Endodermal cell (in vitro differentiated cells): ENCODE data around the gene MAP1LC3B2. TPM values are rescaled to one million over a fixed set of nuclear protein-coding genes. Genes with fewer than 3 reads are reported as not detected.

Source experiments
- DNase-seq: peaks from one replicate; pipeline ENCODE4 v3.0.0-alpha.2; 2017
- H3K27ac ChIP-seq: 2 replicates; pipeline ENCODE4 v1.5.1; 2013; ENCODE audit warnings: mild to moderate bottlenecking, low read depth, low read length, moderate library complexity
- H3K27me3 ChIP-seq: 2 replicates; pipeline ENCODE4 v1.6.1; 2013; ENCODE audit warnings: mild to moderate bottlenecking, low read length, moderate library complexity; ENCODE audit not compliant: insufficient read depth, control insufficient read depth, poor library complexity, severe bottlenecking
- H3K36me3 ChIP-seq: 2 replicates; pipeline ENCODE4 v1.7.0; 2013; ENCODE audit warnings: mild to moderate bottlenecking, low read length, moderate library complexity; ENCODE audit not compliant: control insufficient read depth, insufficient read depth
- H3K4me1 ChIP-seq: one replicate; pipeline ENCODE4 v1.7.0; 2013; ENCODE audit warnings: low read length; ENCODE audit not compliant: control insufficient read depth, insufficient read depth
- H3K4me3 ChIP-seq: 2 replicates; pipeline ENCODE4 v1.5.1; 2013; ENCODE audit warnings: mild to moderate bottlenecking, low read length, moderate library complexity
- H3K9ac ChIP-seq: 2 replicates; pipeline ENCODE4 v1.6.1; 2013; ENCODE audit warnings: mild to moderate bottlenecking, low read length, moderate library complexity; ENCODE audit not compliant: poor library complexity, severe bottlenecking; ENCODE audit errors: extremely low read depth
- H3K9me3 ChIP-seq: 2 replicates; pipeline ENCODE4 v1.6.1; 2013; ENCODE audit warnings: mild to moderate bottlenecking, low read length, moderate library complexity; ENCODE audit not compliant: control insufficient read depth
- H3K27ac Mint-ChIP-seq: 2 replicates; pipeline ENCODE4 v1.8.0; 2020; ENCODE audit warnings: mixed read lengths
- H3K27me3 Mint-ChIP-seq: 2 replicates; pipeline ENCODE4 v1.8.0; 2021; ENCODE audit warnings: mild to moderate bottlenecking, mixed read lengths; ENCODE audit not compliant: insufficient read depth
- H3K36me3 Mint-ChIP-seq: 2 replicates; pipeline ENCODE4 v1.8.0; 2020; ENCODE audit warnings: low read depth, mixed read lengths
- H3K4me1 Mint-ChIP-seq: 2 replicates; pipeline ENCODE4 v1.8.0; 2020; ENCODE audit warnings: mixed read lengths
- H3K4me3 Mint-ChIP-seq: 2 replicates; pipeline ENCODE4 v1.8.0; 2020; ENCODE audit warnings: mild to moderate bottlenecking, moderate library complexity, mixed read lengths
- H3K9me3 Mint-ChIP-seq: 2 replicates; pipeline ENCODE4 v1.8.0; 2020; ENCODE audit warnings: mild to moderate bottlenecking, mixed read lengths
- CTCF ChIP-seq: fragments of 200-600 bp; sonication (generic); conservative IDR thresholded peaks from 2 replicates; pipeline ENCODE4 v1.5.0; 2021; ENCODE audit warnings: antibody characterized with exemption, mild to moderate bottlenecking
- WGBS, 2 experiments: methylation state at CpG; one replicate each; pipeline versions ENCODE4 v1.1.5 to v1.1.7; 2013; ENCODE audit warnings: missing lambda C conversion rate in 2 of 2, mixed read lengths in 1 of 2; ENCODE audit not compliant: insufficient coverage in 1 of 2, insufficient read length in 1 of 2; 5-methylcytosine and 5-hydroxymethylcytosine counted together
- total RNA-seq, 2 donors: library from RNA; stranded (reverse); fragmentation: NEBNext Ultra II Directional in 1 of 2; extraction: Animal tissue kit (Norgen Biotek cat#: 25700) in 1 of 2; gene quantifications; 2 replicates in 1 of 2; 3 replicates in 1 of 2; pipeline ENCODE4 v1.2.1, GENCODE V29; 2021

Gene MAP1LC3B2
- total RNA-seq, 2 donors from 2014 or later = 0.80 to 1.4 TPM

DNA sequence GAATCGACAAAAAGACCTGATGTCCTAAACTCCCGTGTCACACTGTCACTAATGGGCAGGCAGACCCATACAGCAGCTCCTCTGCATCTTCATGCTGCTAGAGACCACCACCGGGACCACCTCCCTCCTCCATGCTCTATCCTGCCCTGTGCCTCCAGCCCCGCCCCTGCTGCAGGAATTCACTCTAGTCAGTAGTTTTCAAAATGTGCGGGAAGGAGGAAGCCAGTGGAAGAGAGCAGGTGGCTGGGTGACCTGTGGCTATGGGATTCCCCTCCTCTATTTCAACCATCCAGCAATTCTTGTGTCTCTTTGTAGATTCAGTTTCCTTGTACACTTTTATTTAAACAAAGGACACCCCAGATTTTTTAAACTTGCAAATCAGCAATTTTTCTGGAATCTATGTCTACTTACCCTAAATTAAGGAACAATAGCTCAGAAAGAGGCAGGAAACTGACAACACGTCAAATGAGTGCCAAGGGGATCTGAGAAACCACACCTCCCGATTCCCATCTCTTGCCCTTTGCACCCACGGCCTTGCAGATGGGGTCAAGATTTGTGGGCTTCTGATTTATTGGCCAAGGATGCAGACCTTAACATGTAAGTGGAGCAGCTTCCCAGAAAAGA lies 20.4 kb upstream of the MAP1LC3B2 start:
- Mint-ChIP-seq H3K27ac (no peak overlapping the region), H3K36me3 (no peaks in the 10 kb centered on the region), H3K4me3 (no peak overlapping the region), H3K27me3 (peaks cover 16% of the 10 kb centered on the region), H3K4me1 (peaks cover 19% of the 10 kb centered on the region), H3K9me3 (no peaks in the 10 kb centered on the region)
- no peak overlapping the region for H3K9ac ChIP-seq
- H3K9me3 ChIP-seq = no peaks in the 10 kb centered on the region
- DNase-seq = no peak
- no peaks in the 10 kb centered on the region for H3K27me3 ChIP-seq
- 85 to 87% methylated on average over 3 to 8 of the region's 8 CpGs for WGBS, 2 experiments
- TF ChIP-seq CTCF = no peak
- H3K4me1 ChIP-seq = peaks cover 6% of the 10 kb centered on the region
- H3K36me3 ChIP-seq = no peaks in the 10 kb centered on the region
- H3K4me3 ChIP-seq = no peak overlapping the region
- no peak overlapping the region for H3K27ac ChIP-seq

- Mint-ChIP-seq H3K36me3 (no peaks in the 10 kb centered on the region), H3K9me3 (no peaks in the 10 kb centered on the region), H3K27ac (no peak overlapping the region), H3K4me1 (peaks cover 18% of the 10 kb centered on the region), H3K27me3 (peaks cover 22% of the 10 kb centered on the region), H3K4me3 (no peak overlapping the region)
- DNase-seq = no peak
- no peak overlapping the region for H3K4me3 ChIP-seq
- H3K27ac ChIP-seq = no peak overlapping the region
- peaks cover 6% of the 10 kb centered on the region for H3K4me1 ChIP-seq
- peaks cover 1% of the 10 kb centered on the region for H3K27me3 ChIP-seq
- no peaks in the 10 kb centered on the region for H3K9me3 ChIP-seq
- H3K36me3 ChIP-seq = no peaks in the 10 kb centered on the region
- TF ChIP-seq CTCF = no peak
- WGBS, 2 experiments = 29 to 48% methylated on average over 1 of the region's 1 CpG
- no peak overlapping the region for H3K9ac ChIP-seq
Observed at GRCh38 chr12:116539361-116539771, 19.8 kb upstream of the MAP1LC3B2 start.

DNA sequence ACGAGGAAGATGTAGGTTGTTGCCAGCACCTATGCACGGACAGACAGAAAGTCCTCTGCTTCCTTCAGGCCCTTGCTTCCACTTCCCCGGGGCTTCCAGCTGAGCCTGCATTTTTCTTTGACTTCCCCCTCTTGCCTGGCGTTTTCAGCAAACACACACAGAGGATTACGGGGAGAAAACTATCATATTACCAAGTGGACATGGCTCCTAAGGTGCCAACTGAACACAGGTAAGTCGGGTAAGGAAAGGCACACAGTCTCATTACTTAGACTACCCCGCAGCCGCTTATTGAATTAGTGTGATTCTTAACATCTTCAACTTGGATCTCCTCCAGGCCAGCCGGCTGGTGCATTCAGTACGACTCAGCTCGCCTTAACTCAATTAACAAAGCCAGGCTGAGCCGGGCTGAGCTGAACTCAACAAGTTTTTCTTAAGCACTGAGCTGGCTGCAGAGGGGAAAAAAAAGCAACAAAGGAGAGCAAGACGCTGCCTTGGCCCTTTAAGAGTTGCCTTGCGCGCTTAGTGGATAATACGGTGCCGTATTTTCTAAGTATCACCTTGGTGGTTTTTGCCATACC lies 19.2 kb upstream of the MAP1LC3B2 start:
- Mint-ChIP-seq H3K36me3 (no peaks in the 10 kb centered on the region), H3K27me3 (peaks cover 25% of the 10 kb centered on the region), H3K9me3 (no peaks in the 10 kb centered on the region), H3K27ac (peak overlapping the region; percentile 32), H3K4me1 (peaks cover 15% of the 10 kb centered on the region), H3K4me3 (no peak overlapping the region)
- no peaks in the 10 kb centered on the region for H3K9me3 ChIP-seq
- H3K27me3 ChIP-seq = peaks cover 7% of the 10 kb centered on the region
- no peak overlapping the region for H3K4me3 ChIP-seq
- no peaks in the 10 kb centered on the region for H3K36me3 ChIP-seq
- H3K27ac ChIP-seq = peak overlapping the region; percentile 21
- TF ChIP-seq CTCF = no peak
- peaks cover 2% of the 10 kb centered on the region for H3K4me1 ChIP-seq
- 20 to 31% methylated on average over 16 to 17 of the region's 17 CpGs for WGBS, 2 experiments
- H3K9ac ChIP-seq = no peak overlapping the region
- DNase-seq = peak; percentile 83
